EH (cell line): ENCODE measurements around the gene CRACR2A.

Experiments used
- DNase-seq: peaks from one replicate; pipeline ENCODE4 v3.0.0-alpha.2; 2015; ENCODE audit warnings: low read depth

CRACR2A gene

DNA sequence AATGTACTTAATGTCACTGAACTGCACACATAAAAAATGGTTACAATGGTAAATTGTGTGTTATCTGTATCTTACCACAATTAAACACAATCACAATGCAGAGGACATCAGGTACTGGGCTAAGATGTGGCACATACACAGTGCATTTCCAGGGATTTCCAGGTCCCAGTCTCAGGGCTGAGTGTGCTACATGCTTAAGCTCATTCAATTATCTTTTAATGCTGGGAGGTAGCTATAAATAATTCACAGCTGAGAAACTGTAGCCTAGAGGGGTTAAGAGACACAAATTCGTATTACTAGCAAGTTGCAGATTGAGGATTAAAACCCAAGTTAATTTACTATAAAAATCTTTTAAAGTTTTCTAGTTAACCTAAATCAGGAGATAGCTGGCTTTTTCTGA lies 67.1 kb downstream of the CRACR2A start:
- DNase-seq, result no peak

GRCh38 chr12:3684449-3685051 lies 68.4 kb downstream of the CRACR2A start:
- no peak for DNase-seq

DNA sequence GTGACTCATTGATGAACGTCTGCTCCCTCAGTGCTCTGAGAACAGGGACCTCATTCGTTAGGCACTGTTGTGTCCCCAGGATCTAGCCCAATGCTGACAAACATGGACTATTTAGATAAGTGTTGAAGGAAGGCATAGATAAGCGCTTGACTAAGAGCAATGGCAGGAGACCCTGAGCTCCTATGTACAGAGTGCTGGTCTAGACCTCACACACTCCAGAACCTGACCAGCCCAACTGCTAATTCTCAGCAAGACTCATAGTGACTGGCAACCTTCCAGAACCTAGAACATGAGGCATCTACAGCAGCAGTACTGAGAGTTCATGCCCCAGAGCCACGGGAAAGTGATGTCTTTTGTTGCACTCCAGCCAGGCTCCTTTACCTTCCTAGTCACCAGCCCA lies 69.2 kb downstream of the CRACR2A start:
- DNase-seq, result peak; percentile 59

GRCh38 chr12:3681595-3682061 lies 71.3 kb downstream of the CRACR2A start:
- DNase-seq, result no peak

DNA sequence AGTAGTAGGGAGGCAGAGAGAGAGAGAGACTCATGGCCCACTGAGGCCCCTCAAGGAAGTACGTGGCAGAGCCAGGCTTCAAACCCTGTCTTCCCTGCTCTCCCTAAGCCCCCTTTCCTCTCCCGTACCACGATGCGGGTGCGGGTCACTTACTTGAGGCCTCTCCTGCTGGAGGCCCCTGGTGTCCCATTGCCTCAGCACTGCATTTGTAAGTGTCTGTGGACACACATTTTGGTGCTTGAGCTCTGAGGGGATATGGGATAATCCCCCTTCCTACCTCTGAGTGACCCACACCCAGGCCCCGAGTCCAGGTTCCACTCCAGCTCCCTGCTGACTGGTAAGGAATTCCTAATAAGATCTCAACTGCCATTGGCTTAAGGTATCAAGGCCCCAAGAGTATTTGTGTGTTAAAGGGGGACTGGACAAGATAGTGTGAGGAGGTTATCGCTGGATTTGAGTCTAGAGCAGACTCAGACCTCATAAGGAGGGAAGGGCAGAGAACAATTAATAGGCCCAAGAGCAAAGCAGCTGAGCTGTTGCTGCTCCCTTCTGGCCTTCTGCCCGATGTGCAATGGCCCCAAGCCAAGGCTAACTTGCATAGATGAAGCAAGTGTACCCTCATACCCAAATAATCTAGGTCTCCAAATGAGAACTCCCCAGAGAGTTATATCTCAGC lies 71.9 kb downstream of the CRACR2A start:
- peak; percentile 37 for DNase-seq

DNA sequence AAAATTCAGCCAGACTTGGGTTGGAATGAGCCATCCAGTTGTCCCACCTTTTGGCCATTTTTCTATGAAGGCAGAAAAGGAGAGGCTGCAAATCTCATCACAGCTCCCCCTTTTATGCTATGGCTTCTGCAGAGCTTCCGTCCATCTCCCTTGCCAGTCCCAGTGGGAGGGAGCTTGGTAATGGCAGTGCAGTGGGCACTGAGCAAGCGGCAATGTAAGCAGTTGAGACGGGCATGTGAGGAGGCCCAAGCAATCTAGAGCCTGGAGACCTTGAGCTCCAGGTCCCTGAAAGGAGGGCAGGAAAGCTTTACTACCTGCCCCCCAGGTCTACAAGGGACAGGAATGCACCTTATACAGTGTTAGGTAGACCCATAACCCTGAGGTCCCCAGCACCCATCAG lies 73.1 kb downstream of the CRACR2A start:
- DNase-seq, result no peak

GRCh38 chr12:3677609-3678008 lies 75.3 kb downstream of the CRACR2A start:
- no peak for DNase-seq

DNA sequence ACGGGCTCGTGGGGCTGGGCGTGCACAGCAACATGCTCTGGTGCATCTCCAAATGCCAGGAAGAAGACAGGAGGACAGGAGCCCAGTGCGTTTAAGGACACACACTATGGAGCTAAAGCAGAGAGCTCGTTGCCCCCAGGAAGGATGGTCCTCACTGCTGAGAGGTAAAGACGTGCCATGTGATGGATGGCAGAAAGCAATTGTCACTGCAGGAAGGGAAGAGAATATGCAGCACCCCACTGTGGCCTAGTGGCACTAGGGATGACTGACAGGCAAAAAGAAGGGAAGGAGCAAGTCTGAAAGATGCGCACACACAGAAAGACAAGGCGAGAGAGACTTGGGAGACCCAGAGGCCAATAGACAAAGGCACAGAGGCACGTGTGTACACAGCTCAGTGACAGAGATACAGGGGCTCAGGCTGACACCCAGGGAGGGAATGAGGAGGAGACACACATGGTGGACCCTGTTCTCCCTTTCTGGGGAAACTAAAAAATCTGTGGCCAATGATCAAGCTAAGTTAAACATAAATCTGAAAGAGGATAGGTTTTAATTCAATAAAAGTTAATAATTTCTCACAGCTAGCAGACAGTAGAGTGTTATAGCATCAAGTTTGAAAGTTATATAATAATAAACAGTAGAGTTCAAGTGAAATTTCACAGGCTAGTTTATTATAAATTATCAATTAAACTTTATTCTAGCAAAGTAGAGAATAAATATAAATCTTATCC lies 78.8 kb downstream of the CRACR2A start:
- no peak for DNase-seq

DNA sequence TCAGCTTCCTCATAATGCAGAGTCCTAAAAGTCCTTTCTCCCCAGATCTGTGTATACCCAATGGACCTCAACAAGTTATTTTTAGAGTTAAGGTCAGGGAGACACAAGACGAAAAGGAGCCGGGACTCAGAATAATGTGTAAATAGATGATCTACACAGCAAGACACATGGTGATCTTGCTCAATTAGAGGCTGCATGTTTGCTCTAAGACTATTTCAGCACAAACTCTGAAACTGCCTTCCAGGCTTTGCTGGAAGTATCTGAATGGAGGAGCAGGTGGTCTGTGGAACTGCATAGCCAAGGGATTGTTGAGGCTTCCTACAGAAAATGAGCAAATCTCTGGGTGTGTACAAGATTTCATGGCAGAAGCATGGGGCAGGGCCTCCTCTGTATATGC lies 80.8 kb downstream of the CRACR2A start:
- no peak for DNase-seq

GRCh38 chr12:3671330-3672112 lies 81.4 kb downstream of the CRACR2A start:
- no peak for DNase-seq

DNA sequence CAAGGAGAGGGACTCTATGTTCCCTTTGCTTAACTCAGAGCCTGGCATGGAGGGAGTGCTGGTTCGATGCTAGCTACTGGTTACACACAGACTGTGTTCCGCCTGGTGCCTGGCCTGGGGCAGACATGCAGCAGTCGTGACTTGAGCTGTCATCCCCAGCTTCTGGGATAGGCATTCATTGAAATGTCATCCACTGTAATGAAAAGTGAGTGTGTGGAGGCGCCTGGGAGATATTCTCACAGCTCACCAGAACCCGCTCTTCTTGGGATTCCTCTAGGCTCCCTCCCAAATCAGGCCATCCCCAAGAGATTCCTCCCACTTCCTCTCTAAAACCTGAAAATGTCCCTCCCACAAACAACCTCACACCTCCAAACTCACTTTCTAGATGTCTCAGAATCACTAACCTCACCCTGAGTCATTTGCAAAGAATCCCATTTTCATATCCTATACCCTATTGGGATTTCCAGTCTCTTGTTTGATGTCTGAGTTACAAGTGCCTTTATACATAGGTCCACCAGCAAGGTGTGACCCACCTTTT lies 82.8 kb downstream of the CRACR2A start:
- peak; percentile 15 for DNase-seq

DNA sequence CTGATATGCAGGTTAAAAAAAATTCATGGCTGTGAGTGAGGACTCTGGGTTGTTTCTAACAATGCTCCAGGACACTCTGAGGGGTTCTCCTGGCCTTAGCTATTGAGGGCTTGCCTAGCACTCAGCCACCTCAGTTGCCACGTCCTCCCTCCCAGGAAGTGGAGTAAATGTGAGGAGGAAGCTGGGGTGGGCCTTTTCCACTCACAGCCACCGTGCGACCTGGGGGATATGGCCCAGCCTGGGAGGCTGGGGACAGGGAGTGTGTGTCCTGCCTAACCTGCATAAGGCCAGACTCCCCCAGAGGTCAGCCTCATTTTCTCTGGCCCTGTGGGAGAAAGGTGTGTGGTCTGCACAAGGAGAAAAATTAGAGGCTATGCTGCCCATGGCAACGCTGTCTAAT lies 83.3 kb downstream of the CRACR2A start:
- no peak for DNase-seq

- no peak for DNase-seq
Measured at GRCh38 chr12:3668479-3669165, 84.3 kb downstream of the CRACR2A start.

DNA sequence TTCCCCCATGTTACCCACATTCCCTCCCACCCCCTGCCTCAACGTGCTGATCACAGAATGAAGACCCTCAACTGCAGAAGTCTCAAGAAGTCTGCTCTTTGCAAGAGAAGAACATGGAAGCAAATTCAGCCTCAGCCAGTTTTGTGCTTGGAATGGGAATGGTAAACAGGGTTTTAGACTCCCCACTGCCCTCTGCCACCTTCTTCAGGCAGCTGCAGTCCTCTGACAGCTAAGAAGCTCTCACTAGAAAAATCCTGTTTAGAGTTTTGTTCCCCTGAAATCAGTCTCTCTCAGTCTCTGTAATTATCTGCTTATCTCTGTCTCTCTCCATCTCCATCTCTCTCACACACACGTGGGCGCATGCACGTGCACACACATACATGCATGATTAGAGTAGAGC lies 85.4 kb downstream of the CRACR2A start:
- no peak for DNase-seq

DNA sequence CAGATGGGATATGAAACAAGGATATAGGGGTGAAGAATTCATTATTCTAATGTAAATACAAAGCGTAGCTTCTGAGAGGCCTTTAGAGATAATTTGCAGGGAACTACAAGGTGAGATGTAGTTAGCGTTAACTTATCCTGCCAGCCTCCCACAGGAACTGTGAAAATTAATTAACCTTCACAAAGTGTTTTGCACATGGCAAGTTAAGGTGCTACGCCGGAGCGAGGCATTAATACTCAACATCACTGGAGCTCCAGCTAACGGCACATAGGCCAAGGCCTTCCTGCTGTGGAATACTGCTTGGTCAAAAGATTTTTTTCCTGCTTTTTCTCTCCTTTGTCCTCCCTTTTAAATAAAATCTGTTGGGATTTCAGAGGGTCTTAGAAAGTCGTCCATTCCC lies 86.5 kb downstream of the CRACR2A start:
- DNase-seq, result no peak

GRCh38 chr12:3662521-3662921 lies 90.4 kb downstream of the CRACR2A start:
- peak; percentile 17 for DNase-seq

DNA sequence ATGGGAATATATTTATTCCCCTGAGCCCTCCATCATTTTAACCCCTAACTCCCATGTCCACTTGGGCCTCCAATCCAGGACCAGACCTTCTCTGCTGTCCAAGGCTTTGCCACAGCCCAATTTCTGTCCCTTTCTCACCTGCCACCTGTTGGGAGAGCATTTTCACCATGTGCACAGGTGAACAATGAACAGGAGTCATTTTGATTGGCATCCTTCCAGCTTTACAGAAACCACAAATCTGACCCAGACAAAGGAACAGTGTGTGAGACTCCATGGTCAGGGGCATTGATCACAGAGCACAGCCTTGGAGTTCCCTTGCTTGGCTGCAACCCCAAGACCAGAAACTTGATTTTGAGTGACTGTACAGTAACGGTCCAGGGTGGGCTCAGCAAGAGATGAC lies 91.9 kb downstream of the CRACR2A start:
- DNase-seq, result no peak

DNA sequence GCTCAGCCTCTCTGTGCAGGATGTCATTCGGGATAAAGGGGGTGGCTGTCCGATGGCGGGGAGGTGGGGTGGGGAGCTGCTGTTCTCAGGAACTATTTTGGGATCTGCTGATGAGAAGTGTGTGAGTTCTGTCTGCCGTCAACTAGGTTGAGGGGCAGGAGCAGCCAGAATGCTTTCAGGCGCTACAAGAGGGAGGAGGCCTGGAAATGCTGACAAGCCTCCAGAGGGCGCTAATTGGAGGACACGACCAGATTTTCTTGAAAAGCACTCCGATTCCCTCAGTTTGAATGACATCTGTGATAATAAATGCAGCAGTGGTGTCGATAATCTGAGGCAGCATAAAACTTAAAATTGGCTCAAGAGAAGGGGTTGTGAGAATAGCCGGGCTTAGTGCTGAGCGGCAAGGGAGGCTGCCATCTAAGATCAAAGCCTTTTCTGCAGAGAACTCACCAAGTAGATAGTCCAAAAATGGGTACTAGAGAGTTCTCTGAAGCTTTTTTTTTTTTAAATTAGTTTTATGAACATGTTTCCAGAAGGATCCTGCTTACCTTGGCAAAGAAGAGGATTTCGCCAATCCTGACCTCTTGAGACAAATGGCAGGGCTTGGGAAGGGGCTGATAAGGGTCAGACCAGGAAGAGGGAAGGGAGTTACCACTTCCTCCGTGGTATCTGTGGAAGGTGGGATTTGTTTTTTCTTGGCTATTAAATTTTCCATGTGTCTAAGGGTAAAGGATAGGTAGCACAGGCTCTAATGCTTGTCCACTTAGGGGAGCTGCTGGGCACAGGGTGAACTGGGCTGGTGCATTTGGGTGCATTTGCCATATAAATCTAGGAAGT lies 94.4 kb downstream of the CRACR2A start:
- DNase-seq, result peak; percentile 46

DNA sequence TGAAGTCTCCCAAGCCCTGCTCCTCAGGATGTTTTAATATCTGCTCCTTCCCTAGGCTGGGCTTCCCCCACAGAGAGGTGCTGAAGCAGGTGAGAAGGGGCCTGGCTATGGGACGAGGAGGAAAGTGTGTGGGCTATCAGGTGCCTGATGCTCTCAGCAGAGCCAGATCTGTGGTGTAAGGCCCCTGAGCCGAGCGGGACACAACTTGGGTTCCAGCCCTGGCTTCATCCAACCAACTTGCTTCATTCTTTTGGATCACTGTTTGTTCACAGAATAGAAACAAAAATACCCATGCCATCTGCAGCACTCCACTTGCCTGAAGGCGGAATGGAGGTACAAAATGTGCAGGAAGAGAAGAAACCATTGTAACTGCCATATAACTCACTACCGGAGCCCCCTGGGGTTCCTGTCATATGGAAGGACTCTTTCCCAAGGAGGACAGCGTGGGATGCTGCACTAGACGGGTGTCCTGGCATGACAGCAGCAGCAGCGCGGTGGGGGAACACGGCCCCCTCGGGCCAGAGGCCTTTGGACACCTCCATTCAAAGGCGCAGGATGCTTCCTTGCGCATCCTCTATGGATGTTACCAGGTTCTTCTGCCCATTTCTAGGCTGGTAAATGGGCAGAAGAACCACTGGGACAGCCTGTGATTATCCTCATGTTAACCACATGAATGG lies 95.8 kb downstream of the CRACR2A start:
- DNase-seq, result no peak

GRCh38 chr12:3655328-3655900 lies 97.5 kb downstream of the CRACR2A start:
- DNase-seq, result peak; percentile 42
